PFSK-1 (cell line): Measurements from ENCODE around the gene NFKBIE.
A peak's percentile ranks its signal among the peaks of the same experiment; 100 is the strongest.

Experiments
- POLR2AphosphoS5 ChIP-seq: IDR thresholded peaks from 2 replicates; pipeline ENCODE4 v1.6.1; 2012; ENCODE audit warnings: low read depth, mild to moderate bottlenecking, control low read depth, low read length, moderate library complexity
- REST ChIP-seq, 2 experiments: IDR thresholded peaks; 2 replicates each; pipeline versions ENCODE4 v1.6.1 to v1.8.0; 2011 to 2012; ENCODE audit warnings: low read depth in 2 of 2, low read length in 2 of 2, control low read depth in 1 of 2, inconsistent platforms in 1 of 2, mild to moderate bottlenecking in 1 of 2, moderate library complexity in 1 of 2; ENCODE audit not compliant: insufficient read depth in 1 of 2
- TAF1 ChIP-seq: IDR thresholded peaks from 2 replicates; pipeline ENCODE4 v1.6.1; 2012; ENCODE audit warnings: low read length, control low read depth, borderline replicate concordance; ENCODE audit not compliant: insufficient read depth

GRCh38 chr6:44246663-44247337 lies 18.6 kb downstream of the NFKBIE start, which contains the start of gene HSP90AB1:
- TF ChIP-seq POLR2AphosphoS5 (peak; percentile 100), TAF1 (peak; percentile 100), REST (IDR thresholded peaks at IDR 0.05; ENCODE audit: insufficient read depth in 1 of 2, low read depth in 2 of 2, low read length in 2 of 2) (peak; percentile 46 to 80; a peak in 3 of 4 replicates)
